Astrocyte of the hippocampus (primary cell): ENCODE data around the gene NPIPA5.
"Not testable (repeated sequence)": the region's sequence is repeated elsewhere in the genome, so short reads cannot be mapped to it uniquely, and the experiment has no call there.

Experiments used
- DNase-seq: peaks from one replicate; pipeline ENCODE4 v3.0.0; 2011; ENCODE audit warnings: low read depth, low spot score

NPIPA5 gene

GRCh38 chr16:15393025-15393424, 14.9 kb upstream of the NPIPA5 start:
- DNase-seq, result not testable (repeated sequence)

GRCh38 chr16:15389916-15390315, 11.8 kb upstream of the NPIPA5 start:
- DNase-seq, result not testable (repeated sequence)

- not testable (repeated sequence) for DNase-seq
Observed at GRCh38 chr16:15388060-15388459, 10.0 kb upstream of the NPIPA5 start.

GRCh38 chr16:15382810-15383209, 4.7 kb upstream of the NPIPA5 start:
- peak; percentile 16 for DNase-seq

- not testable (repeated sequence) for DNase-seq
Observed at GRCh38 chr16:15357495-15357894, 20.6 kb downstream of the NPIPA5 start.

DNA sequence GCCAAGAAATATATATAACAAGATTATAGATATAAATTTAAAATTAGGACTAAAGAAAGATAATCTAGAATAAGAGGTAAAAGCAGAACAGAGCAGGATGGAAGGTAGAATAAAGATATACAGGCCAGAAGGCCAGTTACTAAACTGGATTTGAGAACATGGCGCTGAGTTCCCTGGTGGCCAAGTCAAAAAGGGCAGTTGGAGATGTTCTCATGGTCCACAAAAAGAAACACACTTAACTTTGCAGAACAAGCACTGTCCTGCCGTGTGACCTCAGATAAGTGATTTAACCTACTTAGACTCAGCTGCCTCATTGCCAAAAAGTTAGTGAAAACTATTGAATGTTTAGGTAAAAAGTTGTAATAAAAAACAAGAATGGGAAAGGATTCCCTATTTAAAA, 23.2 kb downstream of the NPIPA5 start:
- not testable (repeated sequence) for DNase-seq

DNA sequence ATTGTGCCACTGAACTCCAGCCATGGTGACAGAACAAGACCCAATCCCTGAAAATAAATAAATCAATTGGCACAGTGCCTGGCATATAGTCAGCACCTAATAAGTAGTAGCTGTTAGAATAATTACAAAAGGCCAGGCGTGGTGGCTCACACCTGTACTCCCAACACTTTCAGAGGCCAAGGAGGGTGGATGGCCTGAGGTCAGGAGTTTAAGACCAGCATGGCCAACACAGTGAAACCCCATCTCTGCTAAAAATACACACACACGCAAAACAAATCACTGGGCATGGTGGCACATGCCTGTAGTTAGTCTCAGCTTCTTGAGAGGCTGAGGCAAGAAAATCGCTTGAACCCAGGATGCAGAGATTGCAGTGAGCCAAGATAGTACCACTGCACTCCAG, 25.2 kb downstream of the NPIPA5 start:
- DNase-seq, result not testable (repeated sequence)

- DNase-seq, result not testable (repeated sequence)
Observed at GRCh38 chr16:15351745-15352144, 26.3 kb downstream of the NPIPA5 start.

DNA sequence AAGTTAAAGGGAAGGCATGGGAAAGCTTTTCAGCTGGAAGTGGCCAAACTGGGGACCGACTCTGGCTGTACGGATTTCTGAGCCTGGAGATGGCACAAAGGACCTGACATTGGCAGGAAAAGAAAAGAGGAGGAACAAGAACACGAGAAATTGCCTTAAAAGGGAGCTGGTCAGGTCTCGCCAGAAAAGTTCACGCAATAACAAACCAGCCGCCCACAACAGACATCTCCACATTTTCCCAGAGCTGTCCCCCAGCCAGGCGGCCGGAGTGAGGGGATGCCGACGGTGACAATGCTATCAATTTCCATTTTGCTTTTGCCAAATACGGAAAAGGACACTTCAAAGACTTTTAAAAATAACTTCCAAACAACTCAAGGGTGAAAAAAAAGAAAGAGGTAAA, 26.8 kb downstream of the NPIPA5 start:
- not testable (repeated sequence) for DNase-seq

DNA sequence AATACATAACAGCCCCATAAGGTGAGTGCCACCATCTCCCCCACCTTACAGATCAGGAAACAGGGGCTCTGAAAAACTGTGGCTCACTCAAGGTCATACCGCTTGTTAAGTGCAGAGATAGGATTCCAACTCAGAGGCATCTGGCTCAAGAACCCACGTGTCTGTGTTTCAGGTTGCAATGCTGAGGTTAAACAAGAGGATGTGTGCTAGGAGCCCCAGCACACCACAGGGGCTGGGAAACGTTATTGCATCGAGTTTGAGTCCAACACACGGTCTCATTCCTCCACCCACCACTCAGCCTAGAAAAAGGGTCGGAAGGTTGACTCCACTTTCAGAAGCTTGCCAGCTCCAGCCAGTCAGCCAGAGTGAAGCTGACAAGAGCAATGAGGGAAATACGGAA, 29.4 kb downstream of the NPIPA5 start:
- DNase-seq, result not testable (repeated sequence)

DNA sequence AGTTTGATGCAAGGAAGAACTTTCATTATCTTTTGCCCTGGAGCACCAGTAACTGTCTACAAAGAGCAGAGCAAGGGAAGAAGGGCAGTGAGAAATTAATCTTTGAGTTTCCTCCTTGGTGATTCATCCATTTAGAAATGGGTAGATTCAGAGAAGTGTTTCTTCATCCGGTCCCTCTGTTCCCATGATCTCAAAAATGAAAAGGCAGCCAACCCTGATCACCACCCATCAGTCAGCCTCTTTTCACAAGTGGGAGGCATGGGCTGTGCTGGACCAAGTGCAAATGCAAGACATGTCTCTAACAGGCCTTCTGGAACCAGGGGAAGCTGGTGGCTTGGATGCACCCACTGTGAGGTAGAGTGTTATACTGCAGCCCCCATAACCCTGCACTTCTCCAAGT, 35.8 kb downstream of the NPIPA5 start:
- DNase-seq, result not testable (repeated sequence)

DNA sequence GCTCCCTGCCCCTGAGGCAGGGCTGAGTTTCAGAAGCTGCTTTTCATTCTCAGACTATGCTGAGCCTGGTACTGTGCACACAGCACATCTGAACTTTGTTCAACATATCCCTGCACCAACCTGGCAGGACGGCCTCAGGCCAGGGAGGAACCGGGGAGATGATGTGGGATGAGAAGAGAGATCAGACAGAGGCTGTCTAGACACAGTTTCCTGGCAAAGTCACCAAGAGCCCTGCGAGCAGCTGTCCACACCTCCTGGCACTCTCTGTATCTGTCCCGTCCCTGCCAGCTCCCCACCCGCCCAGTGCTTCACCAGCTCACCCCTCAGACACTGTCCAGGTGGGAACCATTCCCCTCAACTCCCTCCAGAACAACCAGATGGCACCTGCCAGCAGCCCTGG, 39.1 kb downstream of the NPIPA5 start:
- DNase-seq, result not testable (repeated sequence)

DNA sequence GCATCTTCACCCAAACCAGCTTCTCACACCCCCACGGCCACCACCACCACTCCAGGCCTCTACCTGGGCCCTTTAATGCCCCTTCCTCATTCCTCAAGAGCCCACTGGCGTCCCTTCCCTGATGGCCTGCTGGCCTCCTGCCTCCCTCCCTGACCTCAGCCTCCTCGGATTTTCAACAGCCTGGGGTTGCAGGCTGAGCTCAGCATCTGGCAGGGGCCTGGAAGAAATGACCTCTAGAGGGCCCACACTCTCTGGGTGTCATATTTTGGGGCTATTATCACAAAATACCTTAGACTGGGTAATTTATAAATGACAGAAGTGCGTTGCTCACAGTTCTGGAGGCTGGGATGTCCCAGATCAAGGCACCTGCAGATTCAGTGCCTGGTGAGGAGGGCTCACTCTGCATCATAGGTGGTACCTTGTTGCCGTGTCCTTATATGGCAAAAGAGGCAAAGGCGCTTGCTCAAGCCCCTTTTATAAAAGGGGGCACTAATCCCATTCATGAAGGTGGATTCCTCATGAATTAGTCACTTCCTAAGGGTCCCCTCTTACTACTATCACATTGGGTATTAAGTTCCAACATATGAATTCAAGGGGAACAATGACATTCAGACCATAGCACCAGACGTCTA, 40.0 kb downstream of the NPIPA5 start:
- not testable (repeated sequence) for DNase-seq

DNA sequence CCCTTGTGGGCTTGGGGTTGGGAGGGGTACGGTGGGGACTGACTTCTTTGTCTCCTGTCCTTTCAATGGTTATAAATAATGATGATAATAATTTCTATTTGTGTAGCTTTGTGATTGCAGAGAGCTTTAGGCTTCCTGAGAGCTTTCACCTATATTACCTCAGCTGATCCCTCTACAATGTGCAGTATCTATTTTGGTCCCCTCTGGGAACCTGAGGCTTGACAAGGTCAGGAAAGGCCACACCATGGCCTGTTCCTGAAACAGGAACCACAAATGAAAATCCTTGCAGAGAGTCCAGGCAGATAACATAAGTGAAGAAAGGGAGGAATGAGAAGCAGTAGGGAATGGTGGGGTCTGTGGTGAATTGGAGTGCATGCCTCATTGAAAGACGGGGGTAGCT, 42.5 kb downstream of the NPIPA5 start:
- not testable (repeated sequence) for DNase-seq

GRCh38 chr16:15333969-15334368, 44.1 kb downstream of the NPIPA5 start:
- DNase-seq, result not testable (repeated sequence)

DNA sequence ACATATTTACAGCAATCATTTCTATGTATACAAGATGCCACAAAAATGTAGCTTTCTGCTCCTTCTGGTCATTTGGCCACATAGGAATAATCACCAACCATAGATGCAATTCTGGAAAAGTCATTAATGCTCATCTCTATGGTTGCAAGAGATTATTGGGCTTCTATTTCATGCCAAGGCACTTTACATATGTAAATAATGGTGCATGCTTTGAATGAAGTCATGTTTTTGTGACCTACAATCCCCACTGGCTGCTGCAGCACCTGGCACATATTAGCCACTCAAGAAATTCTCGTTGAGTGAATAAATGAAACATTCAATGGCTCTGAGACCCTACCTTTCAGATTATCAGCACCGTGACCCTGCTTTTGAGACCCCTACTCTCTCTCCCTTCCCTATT, 47.1 kb downstream of the NPIPA5 start:
- DNase-seq, result not testable (repeated sequence)

DNA sequence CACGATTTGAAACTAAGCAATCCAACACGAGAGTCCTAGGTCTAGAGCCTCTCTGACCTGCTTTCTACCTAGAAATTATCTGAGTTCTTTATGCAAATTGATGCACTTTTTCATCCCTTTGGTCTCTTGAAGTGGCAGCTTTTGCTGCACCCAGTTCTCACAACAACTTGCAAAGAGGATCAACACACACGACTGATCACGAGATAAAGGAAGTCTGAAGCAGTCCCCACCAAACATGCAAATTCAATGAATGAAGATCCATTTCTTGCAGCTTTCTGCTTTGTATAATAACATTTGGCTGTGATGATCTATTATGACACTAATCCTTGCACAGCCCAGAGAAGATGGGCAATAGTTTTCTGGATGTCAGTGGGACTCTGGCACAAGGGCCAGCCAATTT, 53.1 kb downstream of the NPIPA5 start:
- not testable (repeated sequence) for DNase-seq

GRCh38 chr16:15323373-15323772, 54.7 kb downstream of the NPIPA5 start:
- not testable (repeated sequence) for DNase-seq

- DNase-seq, result not testable (repeated sequence)
Observed at GRCh38 chr16:15321221-15321620, 56.9 kb downstream of the NPIPA5 start.

DNA sequence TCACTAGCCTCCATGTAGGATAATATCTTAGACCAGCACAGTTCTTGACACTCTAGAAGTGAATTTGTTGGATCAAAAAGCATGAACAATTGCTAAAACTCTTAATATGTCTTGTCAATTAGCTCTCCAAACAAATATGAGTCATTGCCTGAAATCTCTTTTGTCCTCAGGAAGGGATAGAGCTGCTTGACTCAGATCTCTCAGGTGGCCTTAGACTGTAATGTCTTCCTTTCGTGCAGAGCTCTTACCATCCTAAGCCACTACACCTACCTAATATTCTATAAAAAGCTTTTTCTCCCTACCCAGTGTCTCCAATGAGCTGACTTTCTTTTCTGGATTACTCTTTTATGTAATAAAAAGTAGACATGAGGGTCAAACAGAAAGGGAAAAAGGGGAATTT, 63.5 kb downstream of the NPIPA5 start:
- DNase-seq, result not testable (repeated sequence)
